CD4-positive, alpha-beta T cell treated with Interleukin-2 at 100 ng/mL for 4 hours (primary cell): ENCODE data around the gene MYO7B.

Source experiments
- DNase-seq: peaks from one replicate; pipeline ENCODE4 v3.0.0-alpha.2; 2020; ENCODE audit warnings: low spot score

The MYO7B gene

GRCh38 chr2:127650041-127650784, 114.7 kb downstream of the MYO7B start:
- DNase-seq = no peak

- DNase-seq = no peak
Observed at GRCh38 chr2:127650785-127651380, 115.4 kb downstream of the MYO7B start.

GRCh38 chr2:127651381-127651809, 115.9 kb downstream of the MYO7B start:
- DNase-seq = no peak

- no peak for DNase-seq
Observed at GRCh38 chr2:127651971-127652550, 116.6 kb downstream of the MYO7B start.

GRCh38 chr2:127652786-127653357, 117.4 kb downstream of the MYO7B start:
- DNase-seq = no peak

- DNase-seq = no peak
Observed at GRCh38 chr2:127653421-127654083, 118.1 kb downstream of the MYO7B start.

- DNase-seq = no peak
Observed at GRCh38 chr2:127654084-127654837, 118.8 kb downstream of the MYO7B start.

- no peak for DNase-seq
Observed at GRCh38 chr2:127654838-127655175, 119.3 kb downstream of the MYO7B start.

GRCh38 chr2:127655209-127656073, 120.0 kb downstream of the MYO7B start:
- DNase-seq = no peak

GRCh38 chr2:127656569-127657231, 121.2 kb downstream of the MYO7B start:
- DNase-seq = no peak

- no peak for DNase-seq
Observed at GRCh38 chr2:127657232-127657595, 121.7 kb downstream of the MYO7B start.

GRCh38 chr2:127658146-127658545, 122.7 kb downstream of the MYO7B start:
- DNase-seq = no peak

- DNase-seq = no peak
Observed at GRCh38 chr2:127658641-127659407, 123.3 kb downstream of the MYO7B start.

GRCh38 chr2:127659408-127660290, 124.2 kb downstream of the MYO7B start:
- no peak for DNase-seq

GRCh38 chr2:127660291-127660578, 124.8 kb downstream of the MYO7B start:
- DNase-seq = no peak

- DNase-seq = no peak
Observed at GRCh38 chr2:127661072-127661649, 125.7 kb downstream of the MYO7B start.

GRCh38 chr2:127661949-127662510, 126.5 kb downstream of the MYO7B start:
- no peak for DNase-seq

GRCh38 chr2:127662937-127663565, 127.6 kb downstream of the MYO7B start:
- no peak for DNase-seq
